Osteocyte (in vitro differentiated cells): ENCODE measurements around the gene NEK7. TPM values are rescaled to one million over a fixed set of nuclear protein-coding genes. Genes with fewer than 3 reads are reported as not detected.
A peak's percentile ranks its signal among the peaks of the same experiment; 100 is the strongest.

Source experiments
- DNase-seq: peaks from one replicate; pipeline ENCODE4 v3.0.0; 2021; ENCODE audit warnings: mixed read lengths; ENCODE audit not compliant: unreplicated experiment; ENCODE audit errors: extremely low spot score
- H3K27ac Mint-ChIP-seq: one replicate; pipeline ENCODE4 v1.8.0; 2021; ENCODE audit warnings: mild to moderate bottlenecking, mixed read lengths; ENCODE audit not compliant: unreplicated experiment
- H3K27me3 Mint-ChIP-seq: one replicate; pipeline ENCODE4 v1.8.0; 2021; ENCODE audit warnings: mixed read lengths; ENCODE audit not compliant: unreplicated experiment
- H3K36me3 Mint-ChIP-seq: one replicate; pipeline ENCODE4 v1.8.0; 2021; ENCODE audit warnings: mixed read lengths; ENCODE audit not compliant: unreplicated experiment
- H3K4me1 Mint-ChIP-seq: one replicate; pipeline ENCODE4 v1.8.0; 2021; ENCODE audit warnings: mixed read lengths; ENCODE audit not compliant: unreplicated experiment
- H3K4me3 Mint-ChIP-seq: one replicate; pipeline ENCODE4 v1.8.0; 2021; ENCODE audit warnings: mild to moderate bottlenecking, moderate library complexity, mixed read lengths; ENCODE audit not compliant: unreplicated experiment
- H3K9me3 Mint-ChIP-seq: one replicate; pipeline ENCODE4 v1.8.0; 2021; ENCODE audit warnings: mixed read lengths; ENCODE audit not compliant: unreplicated experiment
- CTCF ChIP-seq: fragments of 200-600 bp; sonication (generic); IDR thresholded peaks from 2 replicates; pipeline ENCODE4 v1.5.0; 2021; ENCODE audit warnings: antibody characterized with exemption, mild to moderate bottlenecking, moderate library complexity
- total RNA-seq: library from RNA; stranded (reverse); gene quantifications from 2 replicates; pipeline ENCODE4 v1.2.1, GENCODE V29; 2021

The NEK7 gene
- total RNA-seq, 1 donor from 2014 or later: 61.6 TPM

- H3K36me3 Mint-ChIP-seq: no peaks in the 10 kb centered on the region
- H3K4me1 Mint-ChIP-seq: peaks cover 33% of the 10 kb centered on the region
- TF ChIP-seq CTCF: peak; percentile 15
- H3K27me3 Mint-ChIP-seq: no peaks in the 10 kb centered on the region
- H3K27ac Mint-ChIP-seq: no peak overlapping the region
- no peaks in the 10 kb centered on the region for H3K9me3 Mint-ChIP-seq
- H3K4me3 Mint-ChIP-seq: no peak overlapping the region
- DNase-seq: no peak
Observed at GRCh38 chr1:198206292-198206691, 49.5 kb downstream of the NEK7 start.

- TF ChIP-seq CTCF: no peak
- Mint-ChIP-seq H3K4me3 (no peak overlapping the region), H3K27me3 (no peaks in the 10 kb centered on the region), H3K4me1 (peaks cover 2% of the 10 kb centered on the region), H3K27ac (no peak overlapping the region), H3K36me3 (peaks cover 28% of the 10 kb centered on the region), H3K9me3 (peaks cover 23% of the 10 kb centered on the region)
- no peak for DNase-seq
Observed at GRCh38 chr1:198211696-198212095, 54.9 kb downstream of the NEK7 start.

- TF ChIP-seq CTCF: no peak
- Mint-ChIP-seq H3K36me3 (peaks cover 30% of the 10 kb centered on the region), H3K4me1 (peaks cover 3% of the 10 kb centered on the region), H3K27me3 (no peaks in the 10 kb centered on the region), H3K4me3 (no peak overlapping the region), H3K9me3 (peaks cover 26% of the 10 kb centered on the region), H3K27ac (no peak overlapping the region)
- no peak for DNase-seq
Observed at GRCh38 chr1:198212126-198212525, 55.3 kb downstream of the NEK7 start.

GRCh38 chr1:198212675-198213074 is 55.9 kb downstream of the NEK7 start:
- Mint-ChIP-seq H3K27me3 (no peaks in the 10 kb centered on the region), H3K4me3 (no peak overlapping the region), H3K9me3 (peaks cover 31% of the 10 kb centered on the region), H3K36me3 (peaks cover 30% of the 10 kb centered on the region), H3K27ac (no peak overlapping the region), H3K4me1 (peaks cover 3% of the 10 kb centered on the region)
- no peak for TF ChIP-seq CTCF
- DNase-seq: no peak

- H3K9me3 Mint-ChIP-seq: peaks cover 40% of the 10 kb centered on the region
Observed at GRCh38 chr1:198214924-198215323, 58.1 kb downstream of the NEK7 start.

More at GRCh38 chr1:198214924-198215323, 58.1 kb downstream of the NEK7 start:
- H3K27me3 Mint-ChIP-seq: no peaks in the 10 kb centered on the region
- no peak overlapping the region for H3K4me3 Mint-ChIP-seq
- DNase-seq: no peak
- H3K36me3 Mint-ChIP-seq: peaks cover 37% of the 10 kb centered on the region
- H3K4me1 Mint-ChIP-seq: peaks cover 3% of the 10 kb centered on the region
- no peak overlapping the region for H3K27ac Mint-ChIP-seq
- TF ChIP-seq CTCF: no peak
